Mucosa of descending colon (tissue), 3 donors: Measurements from ENCODE around the gene CACNB3. TPM values are rescaled to one million over a fixed set of nuclear protein-coding genes. Genes with fewer than 3 reads are reported as not detected.

Experiments used
- ATAC-seq: fragments of 200-7000 bp; cut with Tn5 transposase; one replicate; pipeline ENCODE4 v1.9.1; 2020; ENCODE audit warnings: mild to moderate bottlenecking, moderate library complexity
- DNase-seq, 3 donors: peaks; one replicate each; pipeline ENCODE4 v3.0.0-alpha.2; 2020
- H3K36me3 ChIP-seq: fragments of 200-600 bp; one replicate; pipeline ENCODE4 v1.8.0; 2021; ENCODE audit warnings: low read depth, mild to moderate bottlenecking
- H3K4me1 ChIP-seq: fragments of 200-600 bp; one replicate; pipeline ENCODE4 v1.8.0; 2021; ENCODE audit warnings: low read depth, mild to moderate bottlenecking
- H3K4me3 ChIP-seq: fragments of 200-600 bp; one replicate; pipeline ENCODE4 v1.8.0; 2021; ENCODE audit warnings: mild to moderate bottlenecking
- H3K9me3 ChIP-seq: fragments of 200-600 bp; one replicate; pipeline ENCODE4 v1.8.0; 2021; ENCODE audit warnings: mild to moderate bottlenecking
- intact Hi-C, 2 donors: fragments of 100-400 bp; cut with DNase I in 1 of 2; cut with micrococcal nuclease in 1 of 2; formaldehyde crosslinking; loops; one replicate each; pipeline versions ENCODE4 v1.11.0 to v1.11.1; 2022; cut with DNase I, micrococcal nuclease
- total RNA-seq, 3 donors: library from RNA; stranded (reverse); fragmentation: NEBNext Ultra II Directional in 2 of 3; extraction: Animal tissue kit (Norgen Biotek cat#: 25700) in 2 of 3; gene quantifications; one replicate each; pipeline versions ENCODE4 v1.2.1 to v1.2.4, GENCODE V29; 2021 to 2023
- TF ChIP-seq, protein P1 (sequence below): fragments of 200-600 bp; IDR thresholded peaks from one replicate; pipeline ENCODE4 v1.8.0; 2022; ENCODE audit warnings: antibody characterized with exemption, mild to moderate bottlenecking
- donor health status: DM: no; HTN: no; CAD: no; lungs with moderate emphysema.
- donor health status: DM: no; HTN: no; CAD: no.
- donor health status: DM: no; HTN: yes; CAD: no.

Gene CACNB3
- total RNA-seq, 3 donors from 2014 or later: 31.8 to 49.4 (median 45.1) TPM

DNA sequence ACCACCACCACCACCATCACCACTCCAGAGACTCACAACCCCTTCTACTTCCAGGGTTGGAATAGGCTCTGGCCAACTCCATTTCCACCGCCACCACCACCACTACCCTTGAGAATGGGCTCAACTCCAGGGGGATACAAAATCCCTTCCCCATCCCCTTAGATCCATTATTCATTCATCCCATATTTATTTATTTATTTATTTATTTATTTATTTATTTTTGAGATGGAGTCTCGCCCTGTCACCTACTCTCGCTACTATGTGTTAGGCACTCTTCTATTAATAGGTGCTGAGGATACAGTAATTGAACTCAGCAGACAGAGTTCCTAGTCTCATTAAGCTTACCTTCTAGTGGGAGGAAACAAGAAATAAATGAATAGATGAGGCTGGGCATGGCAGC is 24.6 kb upstream of the CACNB3 start:
- TF ChIP-seq, protein P1, sequence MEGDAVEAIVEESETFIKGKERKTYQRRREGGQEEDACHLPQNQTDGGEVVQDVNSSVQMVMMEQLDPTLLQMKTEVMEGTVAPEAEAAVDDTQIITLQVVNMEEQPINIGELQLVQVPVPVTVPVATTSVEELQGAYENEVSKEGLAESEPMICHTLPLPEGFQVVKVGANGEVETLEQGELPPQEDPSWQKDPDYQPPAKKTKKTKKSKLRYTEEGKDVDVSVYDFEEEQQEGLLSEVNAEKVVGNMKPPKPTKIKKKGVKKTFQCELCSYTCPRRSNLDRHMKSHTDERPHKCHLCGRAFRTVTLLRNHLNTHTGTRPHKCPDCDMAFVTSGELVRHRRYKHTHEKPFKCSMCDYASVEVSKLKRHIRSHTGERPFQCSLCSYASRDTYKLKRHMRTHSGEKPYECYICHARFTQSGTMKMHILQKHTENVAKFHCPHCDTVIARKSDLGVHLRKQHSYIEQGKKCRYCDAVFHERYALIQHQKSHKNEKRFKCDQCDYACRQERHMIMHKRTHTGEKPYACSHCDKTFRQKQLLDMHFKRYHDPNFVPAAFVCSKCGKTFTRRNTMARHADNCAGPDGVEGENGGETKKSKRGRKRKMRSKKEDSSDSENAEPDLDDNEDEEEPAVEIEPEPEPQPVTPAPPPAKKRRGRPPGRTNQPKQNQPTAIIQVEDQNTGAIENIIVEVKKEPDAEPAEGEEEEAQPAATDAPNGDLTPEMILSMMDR: no peak
- DNase-seq (no peak), ATAC-seq (no peak)
- H3K4me3 ChIP-seq: no peak overlapping the region
- H3K4me1 ChIP-seq: peaks cover 44% of the 10 kb centered on the region
- H3K9me3 ChIP-seq: no peaks in the 10 kb centered on the region
- intact Hi-C loops: loop anchor here in 1 of 2 donors (5.0 kb wide), 1 partner anchor 41 kb away; no protein-coding TSS in a partner anchor
- no peaks in the 10 kb centered on the region for H3K36me3 ChIP-seq

DNA sequence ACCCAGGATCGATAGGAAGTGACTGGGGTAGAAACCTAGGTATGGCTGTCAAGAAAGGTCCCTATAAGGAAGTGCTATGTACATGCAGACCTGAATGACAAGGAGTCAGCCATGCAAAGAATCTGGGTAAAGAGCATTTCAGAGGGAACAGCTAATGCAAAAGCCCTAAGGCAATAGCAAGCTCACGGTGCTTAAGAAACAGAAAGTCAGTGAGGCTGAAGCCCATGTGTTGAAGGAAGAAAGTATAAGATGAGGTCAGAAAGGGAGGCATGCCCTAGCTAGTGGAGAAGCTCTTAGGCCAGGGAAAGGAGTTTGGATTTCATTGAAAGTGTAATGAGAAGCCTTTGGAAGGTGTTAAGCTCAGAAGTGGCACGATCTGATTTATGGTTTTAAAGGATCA is 23.4 kb upstream of the CACNB3 start:
- TF ChIP-seq, protein P1: no peak
- Histone ChIP-seq H3K4me3 (no peak overlapping the region), H3K36me3 (no peaks in the 10 kb centered on the region), H3K4me1 (peaks cover 43% of the 10 kb centered on the region), H3K9me3 (no peaks in the 10 kb centered on the region)
- DNase-seq (no peak), ATAC-seq (peak; percentile 4)
- intact Hi-C loops: loop anchor here in 1 of 2 donors (5.0 kb wide), 1 partner anchor 43 kb away; no protein-coding TSS in a partner anchor

DNA sequence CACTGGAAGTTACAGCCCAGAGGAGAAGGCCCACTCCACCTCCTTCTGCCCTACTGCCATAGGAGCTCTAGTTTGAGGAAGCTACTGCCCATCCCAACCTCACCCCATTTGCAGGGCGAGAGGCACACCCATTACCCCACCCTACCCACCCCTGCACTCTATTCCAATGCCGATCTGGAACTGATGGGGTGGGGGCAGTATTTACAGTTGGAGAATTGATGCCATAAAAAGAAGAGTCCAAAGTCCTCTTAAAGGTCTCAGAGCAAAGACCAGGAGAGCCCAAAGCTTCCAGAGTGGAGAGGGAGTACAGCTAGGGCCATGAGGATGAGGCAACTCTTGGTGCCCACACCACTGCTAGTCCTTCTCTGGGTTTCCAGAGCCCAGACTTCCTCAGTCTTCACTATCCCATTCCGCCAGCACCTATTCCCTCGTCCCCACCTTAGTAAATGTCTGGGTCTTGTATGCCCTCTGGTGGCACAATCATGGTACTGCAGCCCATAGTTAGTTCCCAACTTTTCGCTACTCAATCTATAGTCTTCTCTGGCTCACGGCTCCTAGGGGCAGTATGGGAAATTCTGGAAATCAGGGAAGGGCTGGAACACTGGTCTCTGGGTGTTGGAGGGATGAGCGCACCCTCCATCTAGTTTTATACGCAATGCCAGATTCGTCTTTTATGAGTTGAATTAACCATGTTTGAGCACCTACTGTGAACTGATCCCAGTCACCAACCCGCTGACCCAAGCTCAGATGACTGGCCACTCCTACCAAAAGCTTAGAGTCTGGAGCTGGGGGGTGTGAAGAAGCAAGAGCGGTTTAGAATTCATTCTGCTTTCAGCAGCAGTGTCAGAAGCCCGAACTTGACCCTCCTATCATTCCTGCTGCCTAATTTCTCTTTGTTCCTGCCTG is 22.5 kb upstream of the CACNB3 start:
- Histone ChIP-seq H3K36me3 (no peaks in the 10 kb centered on the region), H3K4me3 (no peak overlapping the region), H3K4me1 (peaks cover 35% of the 10 kb centered on the region), H3K9me3 (no peaks in the 10 kb centered on the region)
- TF ChIP-seq, protein P1: peak; percentile 91
- intact Hi-C loops: loop anchor here in 1 of 2 donors (2.0 kb wide), 1 partner anchor 43 kb away; no protein-coding TSS in a partner anchor
- peak in 2 of 3 donors; percentile 79 to 86 for DNase-seq
- peak; percentile 92 for ATAC-seq

DNA sequence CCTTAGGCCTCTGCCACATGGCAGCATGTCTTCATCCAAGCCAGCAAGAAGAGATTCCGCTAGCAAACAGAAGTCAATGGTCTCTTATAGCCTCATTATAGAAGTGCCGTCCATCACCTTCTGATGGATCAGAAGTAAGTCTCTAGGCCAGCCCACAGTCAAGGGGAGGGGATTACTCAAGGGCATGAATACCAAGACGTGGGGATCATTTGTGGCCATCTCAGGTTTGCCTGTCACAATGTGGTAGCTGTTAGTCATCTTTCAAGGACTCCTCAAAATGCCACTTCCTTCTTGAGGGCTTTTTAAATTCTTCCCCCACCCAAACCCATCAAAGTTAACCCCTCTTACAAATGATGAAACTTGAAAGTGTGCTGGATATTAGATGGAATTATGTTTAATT is 21.3 kb upstream of the CACNB3 start:
- TF ChIP-seq, protein P1: no peak
- no peaks in the 10 kb centered on the region for H3K36me3 ChIP-seq
- intact Hi-C loops: loop anchor here in 1 of 2 donors (2.0 kb wide), 1 partner anchor 44 kb away; no protein-coding TSS in a partner anchor
- no peak overlapping the region for H3K4me3 ChIP-seq
- peaks cover 32% of the 10 kb centered on the region for H3K4me1 ChIP-seq
- DNase-seq (no peak), ATAC-seq (no peak)
- H3K9me3 ChIP-seq: no peaks in the 10 kb centered on the region

DNA sequence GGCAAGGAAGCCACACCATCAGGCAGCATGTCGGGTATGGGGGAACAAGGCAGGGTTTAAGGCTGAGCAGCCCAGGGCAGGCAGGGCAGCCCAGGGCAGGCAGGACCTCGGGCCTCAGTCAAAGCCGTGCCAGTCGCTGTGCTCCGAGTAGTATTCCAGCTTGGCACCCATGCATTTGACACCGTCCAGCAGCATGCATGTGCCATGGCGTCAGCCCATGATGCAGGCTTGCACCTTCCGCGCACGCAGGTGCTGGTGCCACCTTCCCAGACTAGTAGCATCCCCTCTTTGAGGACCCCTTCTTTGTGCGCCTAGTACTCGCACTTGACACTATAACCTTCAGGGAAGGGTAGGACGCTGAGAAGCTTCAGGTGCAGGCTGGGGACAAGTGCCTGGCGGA is 17.8 kb upstream of the CACNB3 start:
- Histone ChIP-seq H3K9me3 (no peaks in the 10 kb centered on the region), H3K4me3 (no peak overlapping the region), H3K36me3 (no peaks in the 10 kb centered on the region), H3K4me1 (peaks cover 8% of the 10 kb centered on the region)
- TF ChIP-seq, protein P1: no peak
- intact Hi-C loops: no loop called here
- no peak for DNase-seq
- ATAC-seq: no peak
